Uterus (tissue), 2 donors: ENCODE measurements around the gene ANKRD44.

ENCODE experiments used
- CTCF ChIP-seq, 4 experiments: fragments of 200-600 bp in 2 of 4; fragments of 450-650 bp in 2 of 4; sonication (generic) in 2 of 4; IDR thresholded peaks; one replicate each; pipeline ENCODE4 v1.5.1; 2016 to 2019; ENCODE audit warnings: antibody characterized with exemption in 4 of 4, mild to moderate bottlenecking in 2 of 4, moderate library complexity in 1 of 4
- POLR2A ChIP-seq, 2 donors: fragments of 450-650 bp; IDR thresholded peaks; one replicate each; pipeline ENCODE4 v1.6.1; 2016; ENCODE audit warnings: antibody characterized with exemption in 2 of 2, mild to moderate bottlenecking in 1 of 2, moderate library complexity in 1 of 2

- TF ChIP-seq CTCF (IDR thresholded peaks at IDR 0.05) (no peak), POLR2A (IDR thresholded peaks at IDR 0.05) (no peak)
These were observed 188.7 kb downstream of the ANKRD44 start for GRCh38 chr2:197121756-197122385.
